ENCODE results near the gene ZNF423.

The ZNF423 gene

GRCh38 chr16:49491106-49491670 lies 364.7 kb downstream of the ZNF423 start:
- Histone ChIP-seq H3K4me1 (ENCODE audit: control insufficient read depth, insufficient read depth, low read length) (peaks cover 4% of the 10 kb centered on the region), H3K27me3 (ENCODE audit: control insufficient read depth, insufficient read depth, low read length) (no peaks in the 10 kb centered on the region), H3K4me3 (ENCODE audit: low read depth, low read length) (no peak overlapping the region), H3K9ac (ENCODE audit: low read depth, low read length) (no peak overlapping the region), H3K36me3 (ENCODE audit: control insufficient read depth, insufficient read depth, low read length) (no peaks in the 10 kb centered on the region), H3K9me3 (ENCODE audit: control insufficient read depth, insufficient read depth, low read length) (no peaks in the 10 kb centered on the region)

GRCh38 chr16:49490321-49490705 lies 365.6 kb downstream of the ZNF423 start:
- no peaks in the 10 kb centered on the region for H3K27me3 ChIP-seq (ENCODE audit: control insufficient read depth, insufficient read depth, low read length)
- no peaks in the 10 kb centered on the region for H3K9me3 ChIP-seq (ENCODE audit: control insufficient read depth, insufficient read depth, low read length)
- H3K36me3 ChIP-seq (ENCODE audit: control insufficient read depth, insufficient read depth, low read length) = no peaks in the 10 kb centered on the region
- peaks cover 4% of the 10 kb centered on the region for H3K4me1 ChIP-seq (ENCODE audit: control insufficient read depth, insufficient read depth, low read length)
- no peak overlapping the region for H3K4me3 ChIP-seq (ENCODE audit: low read depth, low read length)
- H3K9ac ChIP-seq (ENCODE audit: low read depth, low read length) = no peak overlapping the region

DNA sequence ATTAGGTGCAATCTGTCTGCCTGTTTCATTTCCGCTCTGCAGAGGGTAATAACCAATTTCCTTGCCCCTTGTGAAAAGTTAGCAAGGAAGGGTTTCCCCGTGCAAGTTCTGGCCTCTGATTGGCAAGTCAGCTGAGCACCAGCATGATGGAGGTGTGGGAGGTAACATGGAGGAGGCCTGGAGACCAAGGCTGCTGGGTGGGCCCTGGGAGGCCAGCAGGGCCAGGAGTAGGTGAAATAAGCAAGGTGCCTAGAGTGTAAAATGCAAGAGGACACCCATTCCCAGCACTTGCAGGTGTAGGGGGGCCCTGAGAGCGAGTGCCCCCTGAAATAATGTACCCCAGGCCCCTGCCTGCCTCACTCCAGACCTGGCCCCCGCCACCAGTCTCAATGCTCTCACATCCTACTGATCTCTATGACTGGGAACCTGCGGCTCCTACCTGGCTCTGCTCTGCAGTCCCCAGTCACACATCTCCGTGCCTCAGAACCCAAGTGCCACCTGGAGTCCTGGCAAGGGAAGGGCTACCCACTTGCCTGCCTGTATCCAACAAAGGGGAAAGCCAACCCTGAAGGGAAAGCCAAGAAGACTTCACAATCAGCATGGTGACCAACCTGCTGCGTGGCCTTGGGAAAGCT lies 366.1 kb downstream of the ZNF423 start:
- Histone ChIP-seq H3K36me3 (ENCODE audit: control insufficient read depth, insufficient read depth, low read length) (no peaks in the 10 kb centered on the region), H3K4me1 (ENCODE audit: control insufficient read depth, insufficient read depth, low read length) (peaks cover 4% of the 10 kb centered on the region), H3K9me3 (ENCODE audit: control insufficient read depth, insufficient read depth, low read length) (no peaks in the 10 kb centered on the region), H3K4me3 (ENCODE audit: low read depth, low read length) (no peak overlapping the region), H3K9ac (ENCODE audit: low read depth, low read length) (no peak overlapping the region), H3K27me3 (ENCODE audit: control insufficient read depth, insufficient read depth, low read length) (no peaks in the 10 kb centered on the region)

DNA sequence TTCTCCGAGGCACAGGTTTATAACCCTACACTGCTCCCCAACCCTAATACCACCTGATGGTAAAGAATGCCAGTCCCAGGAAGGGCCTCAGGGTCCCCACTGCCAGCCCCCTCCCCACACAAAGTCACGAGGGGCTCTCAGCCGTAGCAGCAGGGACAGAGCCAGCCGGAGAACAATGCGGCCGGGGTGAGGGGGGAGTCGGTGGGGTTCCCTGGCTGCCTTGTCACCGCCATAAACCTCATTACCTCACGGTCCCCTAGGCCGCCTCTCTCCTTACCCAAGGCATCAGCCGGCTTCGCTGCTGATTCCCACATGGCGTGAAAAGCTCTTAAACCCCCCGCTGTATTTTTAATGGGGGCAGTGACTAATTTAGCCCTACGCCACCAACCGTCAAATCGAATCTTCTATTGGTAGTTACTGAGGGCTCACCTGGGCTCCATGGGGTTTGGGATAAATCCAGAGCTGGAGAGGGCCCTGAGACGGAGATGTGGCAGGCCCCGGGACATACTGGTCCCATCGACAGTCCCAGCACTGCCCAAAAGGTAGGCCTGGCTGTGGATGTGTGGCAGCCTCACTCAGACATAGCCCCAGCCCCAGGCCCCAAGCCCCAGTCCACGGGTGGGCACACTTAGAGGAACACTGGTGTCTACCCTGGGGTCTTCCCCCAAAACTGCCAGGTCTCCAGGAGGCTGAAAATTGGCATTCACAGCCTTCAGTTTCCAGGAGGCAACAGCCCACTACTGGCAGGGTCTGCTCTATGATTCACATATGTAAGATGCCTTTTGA lies 367.0 kb downstream of the ZNF423 start:
- no peaks in the 10 kb centered on the region for H3K27me3 ChIP-seq (ENCODE audit: control insufficient read depth, insufficient read depth, low read length)
- no peaks in the 10 kb centered on the region for H3K36me3 ChIP-seq (ENCODE audit: control insufficient read depth, insufficient read depth, low read length)
- peaks cover 4% of the 10 kb centered on the region for H3K4me1 ChIP-seq (ENCODE audit: control insufficient read depth, insufficient read depth, low read length)

DNA sequence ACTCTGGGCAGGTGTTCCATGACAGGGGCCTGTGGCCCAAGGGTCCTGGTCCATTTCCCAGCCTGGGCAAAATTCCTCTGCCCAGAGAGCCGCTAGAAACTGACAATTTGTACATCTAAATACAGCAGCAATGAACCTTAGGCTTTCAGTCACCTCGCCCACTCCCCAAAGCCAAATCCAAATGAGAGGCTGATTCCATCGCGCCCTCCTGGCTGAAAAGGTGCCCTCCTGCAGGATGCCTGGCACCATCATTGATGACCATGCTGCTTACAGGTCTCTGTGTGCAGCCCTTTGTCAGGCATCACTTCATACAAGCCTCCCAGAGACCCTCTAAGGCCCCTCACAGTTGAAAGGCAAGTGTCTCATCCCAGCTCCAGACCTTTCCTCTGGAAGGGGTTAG lies 367.6 kb downstream of the ZNF423 start:
- Histone ChIP-seq H3K36me3 (ENCODE audit: control insufficient read depth, insufficient read depth, low read length) (no peaks in the 10 kb centered on the region), H3K4me1 (ENCODE audit: control insufficient read depth, insufficient read depth, low read length) (peaks cover 4% of the 10 kb centered on the region), H3K4me3 (ENCODE audit: low read depth, low read length) (no peak overlapping the region), H3K9ac (ENCODE audit: low read depth, low read length) (no peak overlapping the region), H3K9me3 (ENCODE audit: control insufficient read depth, insufficient read depth, low read length) (no peaks in the 10 kb centered on the region), H3K27me3 (ENCODE audit: control insufficient read depth, insufficient read depth, low read length) (peaks cover 2% of the 10 kb centered on the region)

More for the DNA sequence above, 367.0 kb downstream of the ZNF423 start:
- no peak overlapping the region for H3K9ac ChIP-seq (ENCODE audit: low read depth, low read length)
- H3K9me3 ChIP-seq (ENCODE audit: control insufficient read depth, insufficient read depth, low read length) = no peaks in the 10 kb centered on the region
- H3K4me3 ChIP-seq (ENCODE audit: low read depth, low read length) = no peak overlapping the region

GRCh38 chr16:49487746-49488145 lies 368.2 kb downstream of the ZNF423 start:
- H3K9ac ChIP-seq (ENCODE audit: low read depth, low read length) = no peak overlapping the region
- H3K4me3 ChIP-seq (ENCODE audit: low read depth, low read length) = no peak overlapping the region
- peaks cover 4% of the 10 kb centered on the region for H3K4me1 ChIP-seq (ENCODE audit: control insufficient read depth, insufficient read depth, low read length)
- no peaks in the 10 kb centered on the region for H3K9me3 ChIP-seq (ENCODE audit: control insufficient read depth, insufficient read depth, low read length)
- H3K27me3 ChIP-seq (ENCODE audit: control insufficient read depth, insufficient read depth, low read length) = peaks cover 5% of the 10 kb centered on the region
- H3K36me3 ChIP-seq (ENCODE audit: control insufficient read depth, insufficient read depth, low read length) = no peaks in the 10 kb centered on the region

DNA sequence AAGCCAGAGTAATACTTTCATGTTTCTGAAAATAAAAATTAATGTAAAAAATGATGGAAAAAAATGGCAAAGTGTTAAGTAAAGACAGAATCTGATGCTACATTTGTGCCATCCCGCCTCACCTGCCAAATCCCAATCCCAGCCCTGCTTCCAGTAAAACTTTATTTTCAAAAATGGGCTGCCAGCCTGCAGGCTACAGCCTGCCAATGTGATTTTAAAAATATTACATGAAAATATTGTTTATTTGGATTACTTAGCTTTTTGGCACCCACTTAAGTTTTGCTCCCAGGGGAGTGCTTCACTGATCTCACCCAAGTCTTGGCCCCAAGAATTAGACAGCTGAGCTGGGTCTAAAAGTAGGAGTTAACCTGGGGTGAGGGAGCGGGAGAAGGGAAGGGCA lies 369.5 kb downstream of the ZNF423 start:
- no peaks in the 10 kb centered on the region for H3K9me3 ChIP-seq (ENCODE audit: control insufficient read depth, insufficient read depth, low read length)
- peaks cover 6% of the 10 kb centered on the region for H3K27me3 ChIP-seq (ENCODE audit: control insufficient read depth, insufficient read depth, low read length)
- no peaks in the 10 kb centered on the region for H3K36me3 ChIP-seq (ENCODE audit: control insufficient read depth, insufficient read depth, low read length)

DNA sequence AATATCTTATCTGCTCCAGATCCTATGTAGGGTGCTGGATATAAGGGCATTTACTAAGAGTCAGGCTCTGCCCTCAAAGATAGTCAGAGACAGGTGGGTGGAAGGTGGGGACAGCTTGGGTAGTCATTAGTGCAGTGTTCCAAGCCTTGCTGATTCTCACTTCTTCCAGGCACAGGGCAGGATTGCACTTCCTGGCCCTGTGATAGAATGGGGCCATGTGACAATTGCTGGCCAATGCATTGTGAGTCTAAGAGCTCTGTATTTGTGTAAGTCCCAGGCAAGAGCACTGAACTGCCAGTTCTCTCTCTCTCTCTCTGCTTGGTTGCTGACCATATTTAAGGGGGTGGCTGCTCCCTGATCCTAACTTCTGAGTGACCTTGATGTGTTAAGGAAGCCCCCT lies 370.2 kb downstream of the ZNF423 start:
- Histone ChIP-seq H3K9ac (ENCODE audit: low read depth, low read length) (no peak overlapping the region), H3K4me3 (ENCODE audit: low read depth, low read length) (no peak overlapping the region), H3K36me3 (ENCODE audit: control insufficient read depth, insufficient read depth, low read length) (no peaks in the 10 kb centered on the region), H3K9me3 (ENCODE audit: control insufficient read depth, insufficient read depth, low read length) (no peaks in the 10 kb centered on the region), H3K4me1 (ENCODE audit: control insufficient read depth, insufficient read depth, low read length) (no peaks in the 10 kb centered on the region), H3K27me3 (ENCODE audit: control insufficient read depth, insufficient read depth, low read length) (peaks cover 6% of the 10 kb centered on the region)

More for the DNA sequence above, 369.5 kb downstream of the ZNF423 start:
- Histone ChIP-seq H3K9ac (ENCODE audit: low read depth, low read length) (no peak overlapping the region), H3K4me3 (ENCODE audit: low read depth, low read length) (no peak overlapping the region), H3K4me1 (ENCODE audit: control insufficient read depth, insufficient read depth, low read length) (no peaks in the 10 kb centered on the region)

DNA sequence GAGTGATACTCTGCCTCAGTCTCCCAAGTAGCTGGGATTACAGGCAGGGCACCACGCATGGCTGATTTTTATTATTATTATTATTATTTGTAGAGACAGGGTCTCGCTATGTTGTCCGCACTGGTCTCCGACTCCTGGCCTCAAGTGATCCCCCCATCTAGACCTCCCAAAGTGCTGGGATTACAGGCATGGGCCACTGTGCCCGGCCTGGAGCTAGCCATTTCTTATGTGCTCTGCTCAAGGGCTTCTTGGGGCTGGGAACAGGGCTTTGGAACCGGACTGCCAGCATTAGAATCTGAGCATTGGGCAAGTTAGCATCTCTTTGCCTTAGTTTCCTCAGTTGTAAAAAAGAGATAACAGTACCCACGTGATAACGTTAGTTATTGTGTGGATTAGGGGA lies 371.0 kb downstream of the ZNF423 start:
- H3K27me3 ChIP-seq (ENCODE audit: control insufficient read depth, insufficient read depth, low read length) = peaks cover 6% of the 10 kb centered on the region
- no peak overlapping the region for H3K4me3 ChIP-seq (ENCODE audit: low read depth, low read length)

DNA sequence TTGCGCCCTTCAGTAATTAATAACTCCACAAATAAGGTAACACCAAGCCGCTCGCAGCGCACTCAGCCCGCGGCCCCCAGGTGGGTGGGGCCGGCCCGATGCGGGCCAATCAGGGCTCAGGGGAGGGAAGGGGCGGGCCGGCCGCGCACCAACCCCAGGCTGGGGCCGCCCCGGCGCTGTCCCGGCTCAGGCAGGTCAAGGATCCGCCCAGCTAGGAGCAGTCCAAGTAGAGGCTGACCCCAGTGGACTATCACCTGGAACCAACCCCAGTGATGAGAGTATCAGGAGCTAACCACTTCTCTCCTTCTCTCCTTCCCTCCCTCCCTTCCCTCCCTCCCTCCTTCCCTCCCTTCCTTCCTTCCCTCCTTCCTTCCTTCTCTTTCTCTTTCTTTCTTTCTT lies 371.5 kb downstream of the ZNF423 start:
- Histone ChIP-seq H3K9me3 (ENCODE audit: control insufficient read depth, insufficient read depth, low read length) (no peaks in the 10 kb centered on the region), H3K4me3 (ENCODE audit: low read depth, low read length) (peak overlapping the region; percentile 12), H3K27me3 (ENCODE audit: control insufficient read depth, insufficient read depth, low read length) (peaks cover 6% of the 10 kb centered on the region), H3K36me3 (ENCODE audit: control insufficient read depth, insufficient read depth, low read length) (no peaks in the 10 kb centered on the region), H3K4me1 (ENCODE audit: control insufficient read depth, insufficient read depth, low read length) (no peaks in the 10 kb centered on the region), H3K9ac (ENCODE audit: low read depth, low read length) (no peak overlapping the region)

More for the DNA sequence above, 371.0 kb downstream of the ZNF423 start:
- no peaks in the 10 kb centered on the region for H3K4me1 ChIP-seq (ENCODE audit: control insufficient read depth, insufficient read depth, low read length)
- no peaks in the 10 kb centered on the region for H3K9me3 ChIP-seq (ENCODE audit: control insufficient read depth, insufficient read depth, low read length)
- no peak overlapping the region for H3K9ac ChIP-seq (ENCODE audit: low read depth, low read length)
- no peaks in the 10 kb centered on the region for H3K36me3 ChIP-seq (ENCODE audit: control insufficient read depth, insufficient read depth, low read length)

GRCh38 chr16:49483651-49484450 lies 372.1 kb downstream of the ZNF423 start:
- no peaks in the 10 kb centered on the region for H3K9me3 ChIP-seq (ENCODE audit: control insufficient read depth, insufficient read depth, low read length)
- no peak overlapping the region for H3K9ac ChIP-seq (ENCODE audit: low read depth, low read length)
- no peaks in the 10 kb centered on the region for H3K4me1 ChIP-seq (ENCODE audit: control insufficient read depth, insufficient read depth, low read length)
- H3K36me3 ChIP-seq (ENCODE audit: control insufficient read depth, insufficient read depth, low read length) = no peaks in the 10 kb centered on the region
- peaks cover 6% of the 10 kb centered on the region for H3K27me3 ChIP-seq (ENCODE audit: control insufficient read depth, insufficient read depth, low read length)
- H3K4me3 ChIP-seq (ENCODE audit: low read depth, low read length) = peak overlapping the region; percentile 12
